ENCODE measurements around the gene LCN1.

The LCN1 gene

GRCh38 chr9:135520916-135521607, at the start of gene LCN1:
Gene LCN1, plus strand, starts transcription at chr9:135521440. Its CDS starts 58 bp downstream, at chr9:135521498.
- no peak for DNase-seq

- DNase-seq: no peak
Observed at GRCh38 chr9:135471791-135472640, 49.2 kb upstream of the LCN1 start.

GRCh38 chr9:135473972-135474543, 47.2 kb upstream of the LCN1 start:
- DNase-seq: no peak

GRCh38 chr9:135474915-135475314, 46.3 kb upstream of the LCN1 start:
- DNase-seq: no peak

GRCh38 chr9:135476561-135477355, 44.5 kb upstream of the LCN1 start:
- DNase-seq: no peak

- no peak for DNase-seq
Observed at GRCh38 chr9:135478191-135478590, 43.0 kb upstream of the LCN1 start.

GRCh38 chr9:135478829-135479468, 42.3 kb upstream of the LCN1 start:
- no peak for DNase-seq

- no peak for DNase-seq
Observed at GRCh38 chr9:135479469-135480052, 41.7 kb upstream of the LCN1 start, which contains the start of gene PPP1R26. Gene PPP1R26, plus strand, starts transcription at chr9:135479782. Its CDS starts 4,729 bp downstream, at chr9:135484511.

- no peak for DNase-seq
Observed at GRCh38 chr9:135480071-135480939, 40.9 kb upstream of the LCN1 start.

GRCh38 chr9:135480940-135481310, 40.3 kb upstream of the LCN1 start:
- no peak for DNase-seq

- no peak for DNase-seq
Observed at GRCh38 chr9:135482015-135482754, 39.1 kb upstream of the LCN1 start.

- DNase-seq: no peak
Observed at GRCh38 chr9:135484460-135485277, 36.6 kb upstream of the LCN1 start.

- DNase-seq: no peak
Observed at GRCh38 chr9:135485385-135485784, 35.9 kb upstream of the LCN1 start.

- DNase-seq: no peak
Observed at GRCh38 chr9:135485832-135486231, 35.4 kb upstream of the LCN1 start.

GRCh38 chr9:135486267-135487065, 34.8 kb upstream of the LCN1 start:
- no peak for DNase-seq

GRCh38 chr9:135487281-135488012, 33.8 kb upstream of the LCN1 start:
- no peak for DNase-seq

GRCh38 chr9:135488013-135488330, 33.3 kb upstream of the LCN1 start:
- no peak for DNase-seq

- DNase-seq: no peak
Observed at GRCh38 chr9:135488527-135488926, 32.7 kb upstream of the LCN1 start.
